Tibial artery (tissue), 4 donors: ENCODE data around the gene TUSC2.
A peak's percentile ranks its signal among the peaks of the same experiment; 100 is the strongest.

Experiments
- DNase-seq, 2 donors: peaks; one replicate each; pipeline ENCODE4 v3.0.0-alpha.2; 2019
- H3K27ac ChIP-seq, 2 donors: fragments of 200-600 bp; sonication (generic) in 1 of 2; 1 replicate in 1 of 2; 2 replicates in 1 of 2; pipeline ENCODE4 v1.5.1; 2018 to 2019; ENCODE audit warnings: mild to moderate bottlenecking in 1 of 2
- H3K27me3 ChIP-seq, 2 donors: fragments of 200-600 bp; sonication (generic) in 1 of 2; one replicate each; pipeline versions ENCODE4 v1.5.1 to v1.6.0; 2016 to 2019
- H3K36me3 ChIP-seq, 3 donors: fragments of 200-600 bp; sonication (generic) in 2 of 3; one replicate each; pipeline ENCODE4 v1.5.1; 2016 to 2019; ENCODE audit warnings: mild to moderate bottlenecking in 2 of 3
- H3K4me1 ChIP-seq, 4 donors: fragments of 200-600 bp; sonication (generic) in 2 of 4; 1 replicate in 3 of 4; 2 replicates in 1 of 4; pipeline ENCODE4 v1.5.1; 2016 to 2019
- H3K4me3 ChIP-seq, 2 donors: fragments of 200-600 bp; sonication (generic) in 1 of 2; 1 replicate in 1 of 2; 2 replicates in 1 of 2; pipeline ENCODE4 v1.5.1; 2018 to 2019; ENCODE audit warnings: mild to moderate bottlenecking in 2 of 2
- H3K9me3 ChIP-seq, 3 donors: fragments of 200-600 bp; sonication (generic) in 1 of 3; one replicate each; pipeline ENCODE4 v1.5.1; 2016 to 2019
- CTCF ChIP-seq, 2 experiments: fragments of 200-600 bp in 1 of 2; fragments of 450-650 bp in 1 of 2; IDR thresholded peaks; one replicate each; pipeline ENCODE4 v1.5.1; 2017 to 2019; ENCODE audit warnings: antibody characterized with exemption in 2 of 2, mild to moderate bottlenecking in 1 of 2, moderate library complexity in 1 of 2
- intact Hi-C: fragments of 100-400 bp; cut with DNase I; formaldehyde crosslinking; loops from one replicate; pipeline ENCODE4 v1.15.0; 2023; ENCODE audit warnings: low total_unique reads

The TUSC2 gene

GRCh38 chr3:50294492-50295403 is 33.3 kb downstream of the TUSC2 start:
- Histone ChIP-seq H3K27me3 (no peaks in the 10 kb centered on the region), H3K36me3 (peaks cover 5 to 18% (median 7%) of the 10 kb centered on the region in 3 donors), H3K4me3 (no peak overlapping the region), H3K9me3 (no peaks in the 10 kb centered on the region), H3K27ac (no peak overlapping the region), H3K4me1 (peaks cover 0 to 43% (median 36%) of the 10 kb centered on the region in 4 donors)
- DNase-seq = no peak
- intact Hi-C loops = no loop called here
- TF ChIP-seq CTCF (IDR thresholded peaks at IDR 0.05) = no peak

- H3K4me1 ChIP-seq = peaks cover 0 to 41% (median 35%) of the 10 kb centered on the region in 4 donors
- TF ChIP-seq CTCF (IDR thresholded peaks at IDR 0.05) = no peak
- H3K9me3 ChIP-seq = no peaks in the 10 kb centered on the region
- no peak for DNase-seq
- H3K36me3 ChIP-seq = peaks cover 7 to 24% (median 13%) of the 10 kb centered on the region in 3 donors
- H3K27ac ChIP-seq = no peak overlapping the region
- H3K27me3 ChIP-seq = no peaks in the 10 kb centered on the region
- H3K4me3 ChIP-seq = no peak overlapping the region
- intact Hi-C loops = no loop called here
These were observed 33.9 kb downstream of the TUSC2 start for GRCh38 chr3:50294089-50294488.

GRCh38 chr3:50293079-50293801 is 34.8 kb downstream of the TUSC2 start:
- TF ChIP-seq CTCF (IDR thresholded peaks at IDR 0.05) = no peak
- Histone ChIP-seq H3K27ac (peak overlapping the region; percentile 92 to 96), H3K36me3 (peaks cover 14 to 33% (median 22%) of the 10 kb centered on the region in 3 donors), H3K27me3 (no peaks in the 10 kb centered on the region), H3K4me1 (peaks cover 0 to 34% (median 28%) of the 10 kb centered on the region in 4 donors), H3K4me3 (peak overlapping the region in 1 of 2 donors; percentile 100), H3K9me3 (no peaks in the 10 kb centered on the region)
- intact Hi-C loops = no loop called here
- peak in 1 of 2 donors; percentile 68 for DNase-seq

GRCh38 chr3:50292159-50293078 is 35.6 kb downstream of the TUSC2 start, which contains the start of gene IFRD2:
IFRD2 (minus strand) TSS chr3:50292429; CDS start chr3:50292274, 155 bp downstream.
- peak; percentile 98 to 99 for DNase-seq
- Histone ChIP-seq H3K27ac (peak within 1 kb of the TSS; percentile 92 to 96), H3K27me3 (no peaks in the 10 kb centered on the region), H3K4me1 (peaks cover 0 to 26% (median 21%) of the 10 kb centered on the region in 4 donors), H3K4me3 (peak within 1 kb of the TSS; percentile 91 to 100), H3K9me3 (no peaks in the 10 kb centered on the region), H3K36me3 (peaks cover 18 to 41% (median 30%) of the 10 kb centered on the region in 3 donors)
- TF ChIP-seq CTCF (IDR thresholded peaks at IDR 0.05) = no peak
- intact Hi-C loops = no loop called here

- Histone ChIP-seq H3K9me3 (no peaks in the 10 kb centered on the region), H3K36me3 (peaks cover 18 to 47% (median 36%) of the 10 kb centered on the region in 3 donors), H3K4me1 (peaks cover 0 to 25% (median 21%) of the 10 kb centered on the region in 4 donors), H3K4me3 (no peak overlapping the region), H3K27me3 (no peaks in the 10 kb centered on the region), H3K27ac (no peak overlapping the region)
- no peak for TF ChIP-seq CTCF (IDR thresholded peaks at IDR 0.05)
- intact Hi-C loops = no loop called here
- no peak for DNase-seq
These were observed 37.8 kb downstream of the TUSC2 start for GRCh38 chr3:50290161-50290641.
